ENCODE measurements around the gene DCLRE1B.
"Not testable (repeated sequence)": the region's sequence is repeated elsewhere in the genome, so short reads cannot be mapped to it uniquely, and the experiment has no call there.

DCLRE1B gene

GRCh38 chr1:113948151-113948550 is 43.0 kb downstream of the DCLRE1B start:
- not testable (repeated sequence) for DNase-seq (ENCODE audit: low spot score)

DNA sequence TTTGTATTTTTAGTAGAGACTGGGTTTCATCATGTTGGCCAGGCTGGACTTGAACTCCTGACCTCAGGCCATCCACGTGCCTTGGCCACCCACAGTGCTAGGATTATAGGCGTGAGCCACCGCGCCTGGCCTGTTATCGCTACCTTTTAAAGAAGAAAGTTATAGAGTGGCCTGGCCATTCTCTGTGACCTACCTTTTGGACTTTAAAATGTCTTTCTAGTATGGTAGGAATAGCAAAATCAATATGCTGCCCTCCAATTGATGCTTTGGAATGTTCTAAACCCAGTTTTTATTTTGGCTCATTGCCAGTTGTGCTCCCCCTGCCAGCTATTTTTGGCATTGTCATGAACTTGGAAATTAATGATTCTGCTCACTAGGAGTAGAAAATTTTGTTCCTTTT is 43.9 kb downstream of the DCLRE1B start:
- no peak for DNase-seq (ENCODE audit: low spot score)

GRCh38 chr1:113950908-113951307 is 45.8 kb downstream of the DCLRE1B start:
- no peak for DNase-seq (ENCODE audit: low spot score)

- DNase-seq (ENCODE audit: low spot score): no peak
Observed at GRCh38 chr1:113951719-113952118, 46.6 kb downstream of the DCLRE1B start.

GRCh38 chr1:113957984-113958383 is 52.9 kb downstream of the DCLRE1B start:
- DNase-seq (ENCODE audit: low spot score): no peak

DNA sequence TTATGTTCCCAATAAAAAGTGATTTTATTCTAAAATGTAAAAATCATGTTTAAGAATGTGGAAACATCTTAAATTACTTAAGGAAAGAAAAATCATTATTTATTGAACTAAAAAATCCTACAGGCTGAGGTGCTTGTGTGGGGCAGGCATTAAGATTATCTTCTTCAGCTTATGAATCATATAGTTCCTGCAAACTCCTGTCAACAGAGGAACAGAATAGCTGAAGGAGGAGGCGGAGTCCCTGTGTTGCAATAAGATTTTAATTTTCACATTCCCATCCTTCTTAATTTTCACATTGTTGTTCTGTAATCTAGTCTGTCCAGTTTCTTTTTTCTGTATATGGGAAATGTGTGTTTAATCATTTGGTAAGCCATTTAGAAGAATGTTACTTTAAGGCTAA is 53.6 kb downstream of the DCLRE1B start:
- DNase-seq (ENCODE audit: low spot score): no peak

GRCh38 chr1:113963281-113963906 is 58.3 kb downstream of the DCLRE1B start:
- DNase-seq (ENCODE audit: low spot score): no peak
